ENCODE measurements around the gene IFITM5.
"Not testable (repeated sequence)": the region's sequence is repeated elsewhere in the genome, so short reads cannot be mapped to it uniquely, and the experiment has no call there.

DNA sequence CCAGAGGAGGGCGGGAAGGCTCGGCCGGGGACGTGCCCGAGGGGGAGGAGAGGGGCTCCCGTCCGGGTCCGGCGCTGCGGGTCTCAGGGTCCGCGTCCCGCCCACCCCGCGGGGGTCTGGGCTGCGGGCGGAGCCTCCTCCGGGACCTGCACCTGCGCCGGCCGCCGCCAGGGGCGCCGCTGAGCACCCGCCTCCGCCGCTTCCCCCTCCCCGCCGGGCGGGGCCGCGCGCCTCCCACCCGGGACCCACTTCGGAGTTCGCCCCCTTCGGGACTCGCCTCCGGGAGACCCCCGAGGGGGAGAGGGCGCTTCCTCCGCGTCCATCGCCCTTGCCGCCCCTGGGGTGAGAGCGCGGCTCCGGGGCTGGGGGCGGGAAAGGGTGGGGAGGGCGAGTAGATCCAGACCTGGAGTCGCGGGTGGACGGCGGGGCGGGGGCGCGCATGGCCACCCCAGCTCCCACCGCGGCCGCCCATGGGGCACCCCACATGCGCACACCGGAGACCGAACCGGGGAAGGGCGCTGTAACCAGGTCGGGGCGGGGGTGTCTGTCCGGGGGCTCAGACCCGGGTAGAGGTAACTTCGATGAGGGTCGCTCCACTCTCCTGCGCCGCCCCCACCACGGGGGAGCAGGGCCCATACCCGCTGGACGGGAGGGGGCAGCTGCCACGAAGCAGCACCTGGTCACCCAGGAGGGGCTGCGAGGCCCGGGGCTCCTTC, 19.2 kb upstream of the IFITM5 start:
- not testable (repeated sequence) for TF ChIP-seq FOXP2 (optimal IDR thresholded peaks at IDR 0.05; ENCODE audit: control extremely low read depth, extremely low read length, insufficient read depth); POLR2AphosphoS5 (IDR thresholded peaks at IDR 0.05; ENCODE audit: borderline replicate concordance, low read depth, low read length); EZH2 (IDR thresholded peaks at IDR 0.05)

Data from SK-N-MC (cell line).